GM21360 (cell line): ENCODE results near the gene FGF5.
"Not testable (repeated sequence)": the region's sequence is repeated elsewhere in the genome, so short reads cannot be mapped to it uniquely, and the experiment has no call there.

Source experiments
- ATAC-seq: cut with Tn5 transposase; IDR thresholded peaks from one replicate; pipeline ENCODE4 v1.9.1; 2021; ENCODE audit warnings: mild to moderate bottlenecking, moderate library complexity; ENCODE audit not compliant: unreplicated experiment

Gene FGF5

DNA sequence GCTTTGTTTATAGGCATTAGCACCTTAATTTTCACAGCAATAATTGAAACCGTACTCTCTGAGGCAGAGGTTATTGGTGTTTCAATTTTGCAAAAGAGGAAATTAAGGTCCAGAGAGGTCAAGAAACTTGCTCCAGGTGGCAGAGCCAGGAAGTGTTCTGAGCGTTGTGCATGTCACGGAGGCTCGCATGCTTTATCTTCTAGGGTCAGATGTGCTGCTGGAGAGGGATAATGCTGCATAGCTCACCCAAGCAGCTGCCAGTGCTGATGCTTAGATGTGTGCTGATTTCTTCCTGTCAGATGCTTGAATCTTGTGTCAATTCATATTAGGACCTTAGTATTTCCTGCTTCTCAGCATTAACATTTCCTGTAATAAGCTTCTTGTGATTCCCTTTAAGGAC is 13.0 kb upstream of the FGF5 start:
- no peak for ATAC-seq

DNA sequence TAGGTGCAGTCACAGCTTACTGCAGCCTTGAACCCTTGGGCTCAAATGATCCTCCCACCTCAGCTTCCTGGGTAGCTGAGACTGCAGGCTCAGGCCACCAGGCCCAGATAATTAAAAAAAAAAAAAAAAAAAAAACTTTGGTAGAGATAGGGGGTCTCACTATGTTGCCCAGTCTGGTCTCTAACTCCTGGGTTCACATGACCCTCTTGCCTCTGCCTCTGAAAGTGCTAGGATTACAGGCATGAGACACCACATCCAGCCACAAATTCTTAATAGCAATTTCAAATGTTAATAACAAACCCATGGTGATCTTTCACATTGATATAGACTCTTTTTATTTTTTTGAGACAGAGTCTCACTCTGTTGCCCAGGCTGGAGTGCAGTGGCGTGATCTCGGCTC is 12.3 kb upstream of the FGF5 start:
- no peak for ATAC-seq

DNA sequence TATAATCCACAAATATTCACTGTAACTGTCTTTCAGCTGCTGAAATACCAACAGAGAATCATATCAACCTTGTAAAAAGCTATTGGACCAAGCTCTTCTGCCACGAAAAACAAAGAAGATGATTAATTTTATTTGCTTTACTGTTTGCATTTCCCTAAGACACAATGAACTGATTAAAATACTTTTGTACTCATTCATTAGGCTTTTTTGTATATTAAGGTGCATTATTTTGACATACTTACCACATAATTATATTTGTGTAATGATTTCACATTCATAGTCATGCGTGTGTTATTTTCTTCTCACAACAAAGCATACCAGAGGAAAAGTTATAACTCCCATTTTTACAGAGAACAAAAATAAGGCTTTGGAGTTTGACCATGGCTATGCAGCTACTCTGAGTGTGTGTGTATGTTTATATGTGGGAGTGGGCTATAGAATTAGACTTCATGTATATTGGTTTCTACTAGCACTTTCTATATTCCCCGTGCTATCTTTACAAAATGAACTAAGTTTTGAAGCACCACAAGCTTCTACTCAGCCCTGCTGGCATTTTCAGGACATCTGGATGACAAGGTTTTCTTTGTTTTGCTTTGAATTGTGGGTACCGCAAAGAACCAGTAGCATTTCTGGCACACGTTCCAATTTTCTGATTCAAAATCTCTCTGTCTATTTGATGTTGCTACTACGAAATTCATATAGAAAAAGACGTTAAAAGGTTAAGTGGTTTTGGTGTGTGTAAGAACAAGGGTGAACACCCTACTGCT is 11.0 kb upstream of the FGF5 start:
- ATAC-seq = no peak

DNA sequence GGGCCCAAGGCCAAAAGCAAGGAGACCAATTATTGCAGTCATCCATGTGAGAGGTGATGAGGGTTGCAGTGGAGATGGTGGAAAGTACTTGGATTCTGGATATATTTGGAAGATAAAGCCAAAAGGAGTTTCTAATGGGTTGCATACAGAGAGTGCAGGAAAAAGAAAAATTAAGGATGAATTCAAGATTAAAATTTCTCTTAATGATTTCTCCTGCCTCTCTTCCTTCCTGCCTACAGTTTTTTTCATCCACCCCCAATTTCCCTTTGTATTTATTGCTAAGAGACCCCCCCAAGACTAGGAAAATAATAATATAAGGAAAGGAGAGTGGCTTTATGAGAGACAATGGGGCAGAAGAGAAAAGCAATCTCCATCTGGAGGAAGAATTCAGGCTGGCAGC is 8.6 kb upstream of the FGF5 start:
- no peak for ATAC-seq

DNA sequence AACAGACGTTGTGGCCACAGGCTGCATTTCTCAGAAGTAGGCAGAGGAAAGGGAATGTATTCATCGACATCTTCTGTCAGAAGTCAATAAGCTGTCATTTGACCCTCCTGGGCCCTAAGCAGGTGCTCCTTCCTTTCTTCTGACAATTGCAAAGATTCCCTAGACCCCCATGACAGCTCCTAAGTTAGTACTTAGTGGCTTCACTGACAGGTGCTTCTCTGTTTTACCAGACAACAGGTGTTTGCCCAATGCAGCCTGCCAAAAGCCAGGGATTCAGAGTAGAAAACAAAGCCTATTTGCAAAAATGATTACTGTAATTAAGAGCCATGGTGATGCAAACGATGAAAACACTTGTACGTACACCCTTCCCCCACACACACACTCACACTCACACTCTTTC is 7.5 kb upstream of the FGF5 start:
- no peak for ATAC-seq

DNA sequence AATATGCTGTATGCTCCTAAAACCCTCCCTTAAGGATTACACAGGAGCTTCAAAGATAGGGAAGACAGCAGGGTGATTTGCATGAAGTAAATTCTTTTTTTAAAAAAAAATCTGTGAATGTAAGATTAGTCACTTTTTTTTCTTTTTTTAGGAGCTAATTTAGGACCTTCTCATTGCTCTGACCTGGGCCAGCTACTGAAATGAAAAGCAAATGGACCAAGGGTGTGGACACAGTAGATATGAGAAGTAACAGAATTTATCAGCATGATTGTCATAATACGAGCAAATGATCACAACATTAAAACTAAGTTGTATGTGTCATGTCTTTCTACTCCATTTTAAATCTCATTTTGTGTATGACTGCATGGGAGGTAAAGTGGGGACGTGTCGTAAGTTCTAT is 6.6 kb upstream of the FGF5 start:
- ATAC-seq = no peak

DNA sequence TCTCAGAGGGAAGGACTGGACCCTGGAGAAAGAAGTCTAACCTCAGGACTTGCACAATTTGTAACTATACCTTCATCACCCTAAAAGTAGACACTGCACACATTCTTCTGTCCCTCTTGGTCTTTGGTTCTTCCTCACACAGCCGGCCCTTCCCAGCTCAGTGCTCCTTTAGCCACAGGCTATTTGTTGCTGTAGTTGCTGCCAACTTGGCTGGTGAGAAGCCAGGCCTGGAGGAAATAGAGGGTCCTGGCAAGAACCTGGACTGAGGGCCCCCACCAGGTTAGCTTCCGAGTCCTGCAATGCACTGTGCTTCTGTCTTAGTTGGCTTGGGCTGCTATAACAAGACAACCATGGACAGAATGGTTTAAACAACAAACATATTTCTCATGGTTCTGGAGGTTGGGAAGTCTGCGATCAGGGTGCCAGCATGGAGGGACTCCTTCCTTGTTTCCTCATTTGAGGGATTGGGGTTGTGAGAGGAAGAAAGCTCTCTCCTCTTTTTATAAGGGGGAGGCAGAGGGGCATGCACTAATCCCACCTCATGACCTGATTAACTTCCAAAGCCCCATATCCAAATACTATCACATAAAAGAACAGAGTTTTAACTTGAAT is 4.4 kb upstream of the FGF5 start:
- ATAC-seq = no peak

DNA sequence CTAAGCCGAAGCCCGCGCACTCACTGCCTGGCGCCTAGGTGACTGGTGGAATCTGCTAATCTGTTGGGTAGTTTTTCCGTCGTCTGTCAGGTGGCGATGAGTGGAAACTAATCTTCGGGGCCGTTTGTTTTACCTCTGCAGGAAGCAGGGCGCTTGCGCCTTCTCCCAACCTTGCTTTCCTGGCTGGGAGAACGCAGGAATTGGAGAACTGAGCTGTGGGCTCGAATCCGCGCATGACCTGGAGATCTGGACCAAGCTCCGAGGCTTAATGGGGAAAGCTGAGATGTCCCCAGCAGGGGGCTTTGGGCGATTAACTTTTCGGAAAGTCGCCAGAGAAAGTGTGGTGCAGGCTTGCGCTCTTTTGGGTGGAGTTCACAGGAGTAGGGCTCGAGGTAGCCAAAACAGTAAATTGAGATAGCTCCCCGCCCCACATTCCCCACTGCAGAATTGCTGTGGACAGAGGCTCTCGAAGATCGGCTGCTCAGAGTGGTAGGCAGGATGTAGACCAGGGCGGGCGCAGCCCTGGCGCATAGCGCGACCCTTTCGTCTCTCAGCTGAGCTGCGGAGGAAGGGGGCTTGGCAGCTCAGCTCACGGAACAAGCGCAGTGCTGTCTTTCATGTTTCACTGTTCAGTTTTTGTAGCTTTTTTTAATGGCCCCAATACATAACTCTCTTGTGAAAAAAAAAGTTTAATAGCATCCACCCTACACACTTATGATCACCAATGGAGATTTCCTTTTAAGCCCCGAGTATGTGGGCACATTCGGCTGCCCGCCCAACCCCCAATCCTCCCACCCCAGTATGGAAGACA is 2.7 kb upstream of the FGF5 start:
- no peak for ATAC-seq

DNA sequence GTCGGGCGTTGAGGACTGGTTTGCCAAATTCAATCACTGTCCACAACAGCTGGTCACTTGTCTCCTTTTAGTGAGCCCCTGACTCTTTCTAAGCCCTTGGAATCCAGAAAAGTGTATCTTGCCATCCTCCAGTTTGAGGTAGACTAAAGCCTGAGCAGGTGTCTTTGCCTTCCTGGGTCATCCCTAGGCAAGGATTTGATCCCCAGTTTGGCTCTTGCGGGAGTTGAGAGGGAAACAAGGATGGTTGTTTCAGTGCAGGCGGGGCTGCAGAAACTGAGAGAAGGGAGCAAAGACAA is 2.2 kb upstream of the FGF5 start:
- ATAC-seq = no peak

DNA sequence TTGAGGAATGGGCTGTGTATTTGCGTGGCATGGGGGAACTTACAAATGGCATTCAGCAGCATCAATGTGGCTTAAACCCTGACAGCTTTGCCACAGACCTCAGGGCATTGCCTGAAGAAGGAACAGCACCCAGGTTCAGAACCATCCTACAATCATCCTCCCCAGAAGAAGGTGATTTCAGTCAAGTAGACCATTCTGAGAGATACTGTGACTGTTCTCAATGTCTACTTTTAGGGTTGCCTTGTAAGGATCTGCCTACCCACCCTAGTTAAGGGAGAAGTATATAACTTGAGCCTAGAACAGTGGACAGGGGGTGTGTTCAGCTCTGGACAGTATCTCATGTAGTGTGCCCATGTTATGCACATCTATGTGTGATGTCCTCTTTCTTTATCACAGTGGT is 1.6 kb upstream of the FGF5 start:
- no peak for ATAC-seq

DNA sequence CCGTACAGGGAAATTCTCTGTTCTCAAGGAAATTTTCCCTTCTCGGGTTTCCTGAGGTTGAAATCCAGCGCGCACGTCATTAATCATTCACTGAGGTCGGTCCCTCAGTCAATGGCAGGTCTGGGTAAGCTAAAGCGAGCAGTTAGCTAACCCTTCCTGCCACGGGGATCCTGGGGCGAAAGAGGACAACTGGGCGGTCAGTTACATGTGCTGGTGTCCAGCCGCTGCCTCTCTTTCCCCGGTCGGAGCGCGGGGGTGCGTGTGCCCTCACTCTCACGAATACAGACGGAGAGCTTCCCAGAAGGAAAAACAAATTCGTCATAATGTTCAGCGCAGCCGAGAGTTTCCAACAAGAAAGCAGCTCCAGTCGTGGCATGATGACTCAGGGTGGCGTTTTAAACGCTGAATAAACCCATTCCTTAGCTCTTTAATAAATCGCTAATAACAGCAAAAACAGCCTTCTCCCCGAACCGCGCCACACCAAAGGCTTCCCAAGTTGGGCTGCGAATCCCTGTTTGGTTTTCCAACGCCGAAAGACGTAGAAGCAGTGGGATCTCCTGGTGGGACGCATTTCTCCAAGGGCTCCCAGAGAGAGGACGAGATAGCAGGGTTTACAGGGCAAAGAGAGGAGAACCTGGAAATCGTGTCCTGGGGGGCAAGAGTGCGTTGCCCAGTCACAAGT is 752 bp upstream of the FGF5 start:
- ATAC-seq = no peak

DNA sequence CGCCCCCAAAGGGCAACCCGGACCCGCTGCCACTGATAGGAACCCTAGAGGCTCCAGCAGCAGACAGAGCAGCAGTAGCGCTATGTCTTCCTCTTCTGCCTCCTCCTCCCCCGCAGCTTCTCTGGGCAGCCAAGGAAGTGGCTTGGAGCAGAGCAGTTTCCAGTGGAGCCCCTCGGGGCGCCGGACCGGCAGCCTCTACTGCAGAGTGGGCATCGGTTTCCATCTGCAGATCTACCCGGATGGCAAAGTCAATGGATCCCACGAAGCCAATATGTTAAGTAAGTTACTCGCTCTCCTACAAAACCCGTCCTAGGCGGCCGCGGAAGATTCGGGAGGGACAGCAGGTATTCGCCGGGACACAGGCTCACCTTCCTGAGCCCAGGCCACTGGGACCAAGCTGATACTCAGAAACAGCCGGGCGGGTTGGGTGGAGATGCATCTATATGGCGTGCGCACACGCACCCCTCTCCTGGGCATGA is 477 bp downstream of the FGF5 start:
- no peak for ATAC-seq

DNA sequence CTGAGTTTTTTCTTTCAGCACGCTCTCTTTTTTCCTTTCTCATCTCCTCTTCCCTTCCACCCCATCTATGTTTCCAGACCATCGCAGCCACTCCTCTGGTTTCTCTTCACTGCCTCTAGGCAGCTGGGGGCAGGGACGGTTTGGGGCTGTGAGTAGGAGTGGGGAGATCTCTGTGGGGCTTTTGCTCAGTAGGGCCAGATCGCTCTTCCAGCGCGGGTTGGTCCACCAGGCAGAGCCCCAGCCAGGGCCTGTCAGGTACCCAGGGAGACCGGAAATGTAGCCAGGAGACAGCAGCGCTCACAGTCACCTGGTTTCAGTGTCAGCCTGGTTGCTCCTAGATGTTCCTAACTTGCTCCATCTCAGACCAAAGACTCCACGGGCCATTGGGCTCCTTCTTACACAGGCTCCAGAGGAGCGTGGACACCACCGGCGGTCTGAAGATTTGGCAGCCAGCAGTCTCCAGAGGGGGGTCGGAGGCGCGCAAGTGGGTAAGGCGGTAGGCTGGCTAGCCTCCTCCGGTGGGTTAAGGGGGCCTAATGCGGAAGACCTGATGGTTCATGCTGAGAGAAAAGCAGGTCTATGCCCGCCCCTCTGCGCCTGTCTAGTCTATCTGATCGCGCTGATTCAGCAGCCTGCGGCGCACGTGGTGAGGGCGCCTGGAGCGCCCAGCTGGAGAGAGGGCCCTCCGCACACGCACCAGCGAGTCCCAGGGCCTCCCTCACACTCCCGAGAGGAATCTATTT is 1.8 kb downstream of the FGF5 start:
- no peak for ATAC-seq

DNA sequence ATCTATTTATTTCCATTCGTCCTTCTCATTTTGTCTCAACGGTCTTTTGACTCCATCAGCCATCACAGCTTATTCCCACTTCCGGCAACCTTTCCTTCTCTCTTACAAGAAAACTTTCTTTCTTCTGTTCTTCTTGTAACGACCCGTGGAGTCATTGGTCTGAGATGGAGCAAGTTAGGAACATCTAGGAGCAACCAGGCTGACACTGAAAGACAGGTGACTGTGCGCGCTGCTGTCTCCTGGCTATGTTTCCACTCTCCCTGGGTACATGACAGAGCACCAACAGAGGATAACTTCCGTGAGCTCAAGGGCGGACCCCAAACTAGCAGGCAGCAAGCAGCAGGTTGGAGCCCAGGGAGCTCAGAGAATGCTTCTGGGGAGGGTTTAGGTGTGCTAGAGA is 2.5 kb downstream of the FGF5 start:
- ATAC-seq = no peak

DNA sequence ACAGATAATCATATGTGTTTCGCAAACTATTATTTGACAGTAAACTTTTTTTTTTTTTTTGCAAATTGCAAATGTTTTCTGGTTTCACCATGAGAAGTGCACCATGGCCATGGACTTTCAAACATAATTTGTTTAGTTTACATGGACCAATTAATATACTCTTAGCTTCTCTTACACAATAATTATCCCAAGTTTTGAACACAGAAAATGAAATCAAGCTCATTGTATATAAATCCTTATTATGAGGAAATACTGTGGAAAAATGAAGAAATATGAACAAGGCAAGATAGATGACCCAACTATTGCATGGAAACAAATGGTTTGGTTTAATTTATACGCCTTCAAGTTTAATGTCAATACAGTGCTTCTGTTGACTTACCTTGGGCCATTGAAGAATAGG is 3.9 kb downstream of the FGF5 start:
- no peak for ATAC-seq

DNA sequence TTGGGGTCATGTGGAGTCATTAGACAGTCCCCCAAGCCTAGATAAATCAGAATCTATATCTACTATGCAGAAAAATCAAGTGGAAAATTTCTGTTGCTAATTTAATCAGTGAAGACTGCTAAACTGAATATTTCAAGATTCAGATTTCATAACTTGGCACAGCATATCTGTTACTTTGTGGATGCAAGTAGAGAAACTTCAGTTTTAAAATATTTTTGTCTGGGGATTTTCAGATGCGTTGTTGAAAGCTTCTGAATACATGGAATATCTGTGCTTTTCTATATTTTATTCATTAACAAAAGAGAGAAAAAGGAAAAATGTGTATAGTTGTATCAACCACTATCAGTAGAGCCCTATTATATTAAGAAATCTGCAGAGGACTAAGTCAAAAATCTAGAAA is 4.4 kb downstream of the FGF5 start:
- no peak for ATAC-seq

DNA sequence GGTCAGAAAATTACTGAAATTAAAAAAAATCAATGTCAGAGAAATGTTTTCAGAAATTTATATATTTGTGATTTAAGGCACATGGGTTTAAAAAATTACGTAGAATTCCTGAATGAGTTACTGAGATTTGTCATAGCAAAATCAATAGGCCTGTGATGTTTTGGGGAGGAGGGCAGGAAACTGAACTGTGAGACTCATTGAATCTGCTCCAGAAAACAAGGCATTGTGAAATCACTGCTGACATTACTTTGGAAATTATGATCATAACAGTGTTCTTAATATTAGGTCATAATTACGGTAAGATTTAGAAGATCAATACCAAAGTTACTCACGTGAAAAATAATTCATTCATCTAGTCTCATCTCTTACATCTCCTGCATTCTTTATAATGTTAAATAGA is 5.3 kb downstream of the FGF5 start:
- no peak for ATAC-seq

DNA sequence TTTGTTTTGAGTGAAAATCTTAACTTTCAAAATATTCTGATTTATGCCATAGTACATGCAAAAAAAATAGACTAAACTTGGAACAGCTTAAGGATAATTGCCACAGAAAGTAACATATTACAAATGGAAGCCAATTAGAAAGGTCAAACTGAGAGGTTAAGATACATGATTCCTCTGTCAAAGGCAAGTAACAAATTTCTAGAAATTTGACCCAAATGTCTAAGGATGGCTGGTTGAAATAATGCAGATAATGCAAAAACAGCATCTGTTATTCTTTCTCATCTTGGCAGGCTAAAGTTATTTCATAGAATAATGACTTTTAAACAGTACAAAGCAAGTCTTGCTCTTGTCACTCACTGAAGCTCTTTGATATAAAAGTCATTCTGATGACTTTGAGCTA is 10.5 kb downstream of the FGF5 start:
- no peak for ATAC-seq

DNA sequence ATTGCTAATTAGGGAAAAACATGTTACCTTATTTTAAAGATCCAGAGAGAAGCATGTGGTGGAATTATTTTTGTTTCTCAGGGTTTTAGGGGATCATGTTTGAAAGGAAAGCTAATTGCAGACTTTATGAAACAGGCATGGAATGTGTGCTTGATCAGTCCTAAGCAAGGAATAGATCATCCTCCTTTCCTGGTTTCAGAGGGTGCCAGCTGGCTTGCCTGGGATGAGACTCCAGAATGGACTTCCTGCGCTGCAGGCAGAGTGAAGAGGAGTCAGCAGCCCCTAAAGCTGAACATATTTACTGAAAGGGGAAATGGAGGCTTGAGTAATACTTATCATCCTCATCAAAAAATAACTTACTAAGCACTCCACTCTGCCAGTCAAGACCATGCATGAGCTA is 13.3 kb downstream of the FGF5 start:
- ATAC-seq = no peak

DNA sequence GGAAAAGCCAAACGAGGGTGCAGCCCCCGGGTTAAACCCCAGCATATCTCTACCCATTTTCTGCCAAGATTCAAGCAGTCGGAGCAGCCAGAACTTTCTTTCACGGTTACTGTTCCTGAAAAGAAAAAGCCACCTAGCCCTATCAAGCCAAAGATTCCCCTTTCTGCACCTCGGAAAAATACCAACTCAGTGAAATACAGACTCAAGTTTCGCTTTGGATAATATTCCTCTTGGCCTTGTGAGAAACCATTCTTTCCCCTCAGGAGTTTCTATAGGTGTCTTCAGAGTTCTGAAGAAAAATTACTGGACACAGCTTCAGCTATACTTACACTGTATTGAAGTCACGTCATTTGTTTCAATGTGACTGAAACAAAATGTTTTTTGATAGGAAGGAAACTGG is 20.0 kb downstream of the FGF5 start:
- no peak for ATAC-seq

DNA sequence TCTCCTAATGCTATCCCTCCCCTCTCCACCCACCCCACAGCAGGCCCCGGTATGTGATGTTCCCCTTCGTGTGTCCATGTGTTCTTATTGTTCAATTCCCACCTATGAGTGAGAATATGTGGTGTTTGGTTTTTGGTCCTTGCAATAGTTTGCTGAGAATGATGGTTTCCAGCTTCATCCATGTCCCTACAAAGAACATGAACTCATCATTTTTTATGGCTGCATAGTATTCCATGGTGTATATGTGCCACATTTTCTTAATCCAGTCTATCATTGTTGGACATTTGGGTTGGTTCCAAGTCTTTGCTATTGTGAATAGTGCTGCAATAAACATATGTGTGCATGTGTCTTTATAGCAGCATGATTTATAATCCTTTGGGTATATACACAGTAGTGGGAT is 24.2 kb downstream of the FGF5 start:
- ATAC-seq = not testable (repeated sequence)
